ENCODE results near the gene POLR1E.

The POLR1E gene

DNA sequence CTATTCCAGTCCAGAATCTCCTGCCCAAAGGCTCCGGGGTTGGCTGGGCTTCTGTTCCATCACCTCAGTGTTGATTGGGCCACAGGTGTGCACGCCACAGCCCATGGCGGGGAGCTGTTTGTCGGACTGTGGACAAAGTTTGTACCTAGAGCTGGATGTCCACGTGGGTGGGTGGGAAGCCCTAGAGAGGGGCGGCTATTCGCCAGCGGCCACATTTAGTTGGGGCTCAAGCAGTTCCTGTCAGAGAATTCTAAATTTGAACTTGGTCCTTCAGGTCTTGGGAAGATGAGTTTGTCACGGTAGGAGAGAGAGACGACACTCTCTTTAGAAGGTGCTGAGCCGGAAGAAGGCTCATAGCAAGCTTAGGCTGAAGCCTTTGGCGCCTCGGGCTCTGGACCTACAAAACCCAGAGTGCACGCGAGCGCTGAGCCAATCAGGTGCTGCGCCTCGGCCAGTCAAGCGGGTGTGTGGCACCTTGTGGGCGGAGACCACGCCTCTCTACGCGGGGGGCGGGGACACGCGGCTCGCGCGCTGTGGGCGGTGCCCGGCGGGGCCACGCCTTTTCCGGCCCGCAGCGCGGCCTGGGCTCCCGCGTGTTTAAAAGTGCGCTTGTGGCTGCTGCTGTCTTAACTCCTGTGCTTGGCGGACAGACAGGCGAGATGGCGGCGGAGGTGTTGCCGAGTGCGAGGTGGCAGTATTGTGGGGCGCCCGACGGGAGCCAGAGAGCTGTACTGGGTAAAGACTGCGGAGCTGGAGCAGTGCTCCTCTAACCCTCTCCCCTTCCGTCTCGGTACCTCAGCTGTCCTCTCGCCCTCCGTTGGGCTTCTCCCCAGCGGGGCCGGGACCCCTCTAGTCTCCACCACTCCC, at the start of gene POLR1E:
Gene POLR1E, plus strand, starts transcription at position 560 of the 867 bp plus-strand sequence. Its CDS starts 100 bp downstream, at position 660.
- TF ChIP-seq, protein P1, sequence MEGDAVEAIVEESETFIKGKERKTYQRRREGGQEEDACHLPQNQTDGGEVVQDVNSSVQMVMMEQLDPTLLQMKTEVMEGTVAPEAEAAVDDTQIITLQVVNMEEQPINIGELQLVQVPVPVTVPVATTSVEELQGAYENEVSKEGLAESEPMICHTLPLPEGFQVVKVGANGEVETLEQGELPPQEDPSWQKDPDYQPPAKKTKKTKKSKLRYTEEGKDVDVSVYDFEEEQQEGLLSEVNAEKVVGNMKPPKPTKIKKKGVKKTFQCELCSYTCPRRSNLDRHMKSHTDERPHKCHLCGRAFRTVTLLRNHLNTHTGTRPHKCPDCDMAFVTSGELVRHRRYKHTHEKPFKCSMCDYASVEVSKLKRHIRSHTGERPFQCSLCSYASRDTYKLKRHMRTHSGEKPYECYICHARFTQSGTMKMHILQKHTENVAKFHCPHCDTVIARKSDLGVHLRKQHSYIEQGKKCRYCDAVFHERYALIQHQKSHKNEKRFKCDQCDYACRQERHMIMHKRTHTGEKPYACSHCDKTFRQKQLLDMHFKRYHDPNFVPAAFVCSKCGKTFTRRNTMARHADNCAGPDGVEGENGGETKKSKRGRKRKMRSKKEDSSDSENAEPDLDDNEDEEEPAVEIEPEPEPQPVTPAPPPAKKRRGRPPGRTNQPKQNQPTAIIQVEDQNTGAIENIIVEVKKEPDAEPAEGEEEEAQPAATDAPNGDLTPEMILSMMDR (IDR thresholded peaks at IDR 0.05; ENCODE audit: low read depth, low read length): no peak
- DNase-seq (ENCODE audit: extremely low read depth, low read depth): peak; percentile 67

DNA sequence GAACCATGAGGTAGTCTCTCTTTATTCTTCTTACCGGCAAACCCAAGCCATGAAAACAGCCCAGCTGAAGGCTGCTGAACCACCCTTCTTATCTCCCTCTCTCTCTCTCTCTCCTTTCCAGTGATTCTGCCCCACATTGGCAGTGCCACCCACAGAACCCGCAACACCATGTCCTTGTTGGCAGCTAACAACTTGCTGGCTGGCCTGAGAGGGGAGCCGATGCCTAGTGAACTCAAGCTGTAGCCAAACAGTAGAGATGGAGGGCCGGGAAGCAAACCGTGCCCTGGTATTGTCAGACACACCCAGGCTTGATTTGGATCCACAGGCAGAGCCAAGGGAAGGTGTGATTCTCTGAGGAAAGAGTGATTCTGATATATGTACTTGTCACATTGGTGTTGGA, 49.2 kb upstream of the POLR1E start:
- TF ChIP-seq, protein P1 (IDR thresholded peaks at IDR 0.05; ENCODE audit: low read depth, low read length): no peak
- no peak for DNase-seq (ENCODE audit: extremely low read depth, low read depth)

DNA sequence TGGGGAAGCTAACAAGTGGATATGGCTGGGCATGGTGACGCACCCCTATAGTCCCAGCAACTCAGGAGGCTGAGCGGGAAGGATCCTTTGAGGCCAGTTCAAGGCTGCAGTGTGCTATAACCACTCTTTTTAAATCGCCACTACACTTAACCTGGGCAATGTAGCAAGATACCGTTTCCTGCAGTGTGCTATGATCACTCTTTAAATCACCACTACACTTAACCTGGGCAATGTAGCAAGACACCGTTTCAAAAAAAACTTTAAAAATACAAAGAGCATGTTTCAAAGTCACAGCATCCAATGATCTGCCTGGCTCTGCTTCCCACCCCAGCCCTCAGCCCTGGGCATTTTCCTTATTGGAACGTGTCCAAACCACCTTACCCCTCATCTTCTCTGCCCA, 48.7 kb upstream of the POLR1E start:
- DNase-seq (ENCODE audit: extremely low read depth, low read depth): no peak
- TF ChIP-seq, protein P1 (IDR thresholded peaks at IDR 0.05; ENCODE audit: low read depth, low read length): no peak

- DNase-seq (ENCODE audit: extremely low read depth, low read depth): no peak
- TF ChIP-seq, protein P1 (IDR thresholded peaks at IDR 0.05; ENCODE audit: low read depth, low read length): no peak
These were observed 48.1 kb upstream of the POLR1E start for GRCh38 chr9:37437621-37438020.

GRCh38 chr9:37438359-37438758, 47.4 kb upstream of the POLR1E start:
- TF ChIP-seq, protein P1 (IDR thresholded peaks at IDR 0.05; ENCODE audit: low read depth, low read length): no peak

DNA sequence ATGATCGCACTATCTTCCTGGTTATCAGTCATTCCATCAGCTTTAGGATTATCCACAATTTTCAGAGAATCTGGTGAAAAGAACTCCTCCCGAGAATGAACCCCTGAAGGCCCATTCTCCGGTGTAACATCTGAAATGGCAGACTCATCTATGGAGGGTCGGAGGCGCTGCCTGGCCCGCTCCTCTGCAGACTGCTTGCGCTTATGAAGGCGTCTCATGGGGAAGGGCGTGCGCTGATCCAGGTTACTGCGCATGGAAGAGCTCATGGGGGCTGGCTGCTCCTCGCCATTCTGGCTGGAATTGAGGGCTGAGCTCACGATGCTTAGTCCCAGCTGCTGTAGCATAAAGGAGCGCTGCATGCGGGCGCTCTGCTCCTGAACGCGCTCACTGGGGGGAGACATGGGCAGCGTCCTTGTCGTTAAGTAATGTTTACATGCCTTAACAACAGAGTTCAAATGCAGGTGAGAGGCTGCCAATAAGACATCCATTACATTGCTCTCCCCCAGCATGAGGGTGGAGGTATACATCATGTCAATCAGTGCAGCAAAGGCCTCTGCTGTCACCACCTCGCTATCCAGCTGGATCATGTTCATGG, 43.9 kb upstream of the POLR1E start:
- TF ChIP-seq, protein P1 (IDR thresholded peaks at IDR 0.05; ENCODE audit: low read depth, low read length): no peak
- no peak for DNase-seq (ENCODE audit: extremely low read depth, low read depth)

More at GRCh38 chr9:37438359-37438758, 47.4 kb upstream of the POLR1E start:
- no peak for DNase-seq (ENCODE audit: extremely low read depth, low read depth)

DNA sequence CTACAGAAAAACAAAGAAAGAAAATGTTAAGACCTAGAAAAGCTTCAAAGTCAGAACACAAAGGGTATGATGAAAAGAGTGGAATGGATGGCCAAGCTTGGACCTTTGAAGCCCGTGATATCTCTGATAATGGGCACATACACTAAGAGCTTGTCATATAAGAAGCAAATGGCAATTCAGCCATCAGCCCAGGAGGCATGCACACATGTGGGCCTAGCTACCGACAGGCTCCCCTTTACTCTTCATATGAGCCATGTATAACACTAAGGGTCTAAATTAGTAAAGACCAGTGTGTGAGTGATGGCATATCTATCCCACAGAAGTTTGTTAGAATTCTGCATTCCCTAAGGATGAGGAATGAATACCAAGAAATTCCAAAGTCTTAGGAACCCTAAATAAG, 43.2 kb upstream of the POLR1E start:
- TF ChIP-seq, protein P1 (IDR thresholded peaks at IDR 0.05; ENCODE audit: low read depth, low read length): no peak
- no peak for DNase-seq (ENCODE audit: extremely low read depth, low read depth)

Data from AG09319 (cell line).